ENCODE data around the gene UQCC5.

UQCC5 gene

DNA sequence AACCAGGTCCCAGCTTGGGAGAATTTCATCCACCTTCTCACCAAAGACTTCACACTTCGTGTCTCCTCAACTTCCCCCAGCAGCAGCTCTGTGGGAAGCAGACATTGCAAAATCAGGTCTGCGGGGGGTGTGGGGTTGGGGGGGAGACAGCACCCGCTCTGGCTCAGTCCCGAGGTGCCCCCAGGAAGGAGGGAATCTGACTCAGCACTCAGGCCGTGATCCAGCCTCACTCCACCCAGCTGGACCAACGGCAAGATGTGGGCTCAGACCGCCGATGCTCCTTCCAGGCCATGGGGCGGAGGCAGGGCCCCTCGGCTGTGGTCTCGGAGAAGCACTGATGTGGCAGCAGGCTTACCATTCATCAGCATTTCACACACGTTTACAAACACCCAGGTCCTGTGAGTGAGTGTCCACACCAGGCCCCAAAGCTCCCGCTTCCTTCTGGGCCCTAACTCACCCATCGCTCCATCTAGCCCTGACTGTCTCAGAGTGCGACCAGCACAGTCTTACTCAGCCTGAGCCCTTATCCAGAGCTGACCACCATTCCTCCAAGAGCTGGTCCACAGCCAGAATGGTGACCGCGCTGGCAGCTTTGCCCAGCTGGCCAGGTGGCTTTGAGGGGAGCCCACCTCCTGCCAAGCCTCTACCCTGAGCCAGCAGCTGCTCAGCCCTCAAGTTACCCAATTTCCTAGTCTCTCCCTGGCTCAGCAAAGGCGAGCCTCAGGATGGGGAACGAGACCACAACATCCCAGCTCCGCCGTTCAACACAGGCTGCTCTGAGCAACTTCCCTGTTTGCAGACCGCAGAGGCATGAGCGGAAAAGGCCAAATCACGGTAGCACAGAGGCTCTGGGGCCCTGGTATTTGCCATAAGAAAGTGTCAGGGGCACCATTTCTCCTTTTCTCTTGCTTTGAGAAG, 38.0 kb upstream of the UQCC5 start:
- DNase-seq (ENCODE audit: extremely low read depth, low read depth) = peak; percentile 44
- TF ChIP-seq, protein P1, sequence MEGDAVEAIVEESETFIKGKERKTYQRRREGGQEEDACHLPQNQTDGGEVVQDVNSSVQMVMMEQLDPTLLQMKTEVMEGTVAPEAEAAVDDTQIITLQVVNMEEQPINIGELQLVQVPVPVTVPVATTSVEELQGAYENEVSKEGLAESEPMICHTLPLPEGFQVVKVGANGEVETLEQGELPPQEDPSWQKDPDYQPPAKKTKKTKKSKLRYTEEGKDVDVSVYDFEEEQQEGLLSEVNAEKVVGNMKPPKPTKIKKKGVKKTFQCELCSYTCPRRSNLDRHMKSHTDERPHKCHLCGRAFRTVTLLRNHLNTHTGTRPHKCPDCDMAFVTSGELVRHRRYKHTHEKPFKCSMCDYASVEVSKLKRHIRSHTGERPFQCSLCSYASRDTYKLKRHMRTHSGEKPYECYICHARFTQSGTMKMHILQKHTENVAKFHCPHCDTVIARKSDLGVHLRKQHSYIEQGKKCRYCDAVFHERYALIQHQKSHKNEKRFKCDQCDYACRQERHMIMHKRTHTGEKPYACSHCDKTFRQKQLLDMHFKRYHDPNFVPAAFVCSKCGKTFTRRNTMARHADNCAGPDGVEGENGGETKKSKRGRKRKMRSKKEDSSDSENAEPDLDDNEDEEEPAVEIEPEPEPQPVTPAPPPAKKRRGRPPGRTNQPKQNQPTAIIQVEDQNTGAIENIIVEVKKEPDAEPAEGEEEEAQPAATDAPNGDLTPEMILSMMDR (IDR thresholded peaks at IDR 0.05; ENCODE audit: low read depth, low read length) = no peak

- no peak for DNase-seq (ENCODE audit: extremely low read depth, low read depth)
- TF ChIP-seq, protein P1 (IDR thresholded peaks at IDR 0.05; ENCODE audit: low read depth, low read length) = no peak
Observed at GRCh38 chr3:52501046-52501445, 35.4 kb upstream of the UQCC5 start.

DNA sequence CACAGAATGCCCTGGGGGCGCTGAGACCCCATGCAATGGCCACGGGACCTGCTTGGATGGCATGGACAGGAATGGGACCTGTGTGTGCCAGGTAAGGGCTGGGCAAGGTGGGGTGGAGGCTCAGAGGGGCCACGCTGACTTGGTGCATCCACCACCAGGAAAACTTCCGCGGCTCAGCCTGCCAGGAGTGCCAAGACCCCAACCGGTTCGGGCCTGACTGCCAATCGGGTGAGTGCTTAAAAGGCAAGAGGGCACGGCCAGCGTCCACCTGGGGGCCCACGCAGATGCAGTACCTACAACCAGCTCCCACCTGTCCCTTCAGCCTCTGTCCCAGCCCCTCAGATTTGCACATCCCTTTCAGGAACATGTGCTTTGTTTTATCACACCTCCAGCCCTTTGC, 34.4 kb upstream of the UQCC5 start:
- TF ChIP-seq, protein P1 (IDR thresholded peaks at IDR 0.05; ENCODE audit: low read depth, low read length) = no peak
- no peak for DNase-seq (ENCODE audit: extremely low read depth, low read depth)

DNA sequence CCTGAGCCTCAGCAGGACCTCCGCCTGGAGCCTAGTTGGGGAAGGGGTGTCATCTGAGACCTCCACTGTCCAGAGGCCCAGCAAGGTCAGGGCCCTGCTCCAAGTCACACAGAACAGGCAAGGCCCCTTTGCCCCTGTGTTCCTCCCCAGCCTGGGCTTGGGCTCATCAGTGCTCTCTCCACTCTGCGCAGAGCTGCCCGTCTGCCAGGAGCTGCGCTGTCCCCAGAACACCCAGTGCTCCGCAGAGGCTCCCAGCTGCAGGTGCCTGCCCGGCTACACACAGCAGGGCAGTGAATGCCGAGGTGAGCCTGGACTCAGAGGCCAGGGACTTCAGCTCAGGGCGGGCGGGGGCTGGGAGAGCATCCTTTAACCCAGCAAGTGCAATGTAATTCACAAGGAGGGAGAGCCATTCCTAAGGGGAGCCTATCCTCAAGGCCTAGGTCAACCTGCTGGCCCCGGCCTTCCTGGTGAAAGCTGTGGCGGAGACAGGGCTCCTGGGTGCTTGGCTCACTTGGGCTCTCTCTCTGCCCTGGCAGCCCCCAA, 33.5 kb upstream of the UQCC5 start:
- TF ChIP-seq, protein P1 (IDR thresholded peaks at IDR 0.05; ENCODE audit: low read depth, low read length) = no peak
- DNase-seq (ENCODE audit: extremely low read depth, low read depth) = no peak

GRCh38 chr3:52503788-52504424, 32.5 kb upstream of the UQCC5 start:
- TF ChIP-seq, protein P1 (IDR thresholded peaks at IDR 0.05; ENCODE audit: low read depth, low read length) = no peak
- DNase-seq (ENCODE audit: extremely low read depth, low read depth) = no peak

- no peak for DNase-seq (ENCODE audit: extremely low read depth, low read depth)
- TF ChIP-seq, protein P1 (IDR thresholded peaks at IDR 0.05; ENCODE audit: low read depth, low read length) = no peak
Observed at GRCh38 chr3:52504977-52505376, 31.4 kb upstream of the UQCC5 start.
